ENCODE measurements around the gene CYP3A5. TPM values are rescaled to one million over a fixed set of nuclear protein-coding genes. Genes with fewer than 3 reads are reported as not detected.

CYP3A5 gene
- total and polyA plus RNA-seq, 9 of the 15 experiments (the other 6 are each of a cell fraction or from before 2014, with no cell fraction given) = 0.73 to 2.8 (median 1.5) TPM

DNA sequence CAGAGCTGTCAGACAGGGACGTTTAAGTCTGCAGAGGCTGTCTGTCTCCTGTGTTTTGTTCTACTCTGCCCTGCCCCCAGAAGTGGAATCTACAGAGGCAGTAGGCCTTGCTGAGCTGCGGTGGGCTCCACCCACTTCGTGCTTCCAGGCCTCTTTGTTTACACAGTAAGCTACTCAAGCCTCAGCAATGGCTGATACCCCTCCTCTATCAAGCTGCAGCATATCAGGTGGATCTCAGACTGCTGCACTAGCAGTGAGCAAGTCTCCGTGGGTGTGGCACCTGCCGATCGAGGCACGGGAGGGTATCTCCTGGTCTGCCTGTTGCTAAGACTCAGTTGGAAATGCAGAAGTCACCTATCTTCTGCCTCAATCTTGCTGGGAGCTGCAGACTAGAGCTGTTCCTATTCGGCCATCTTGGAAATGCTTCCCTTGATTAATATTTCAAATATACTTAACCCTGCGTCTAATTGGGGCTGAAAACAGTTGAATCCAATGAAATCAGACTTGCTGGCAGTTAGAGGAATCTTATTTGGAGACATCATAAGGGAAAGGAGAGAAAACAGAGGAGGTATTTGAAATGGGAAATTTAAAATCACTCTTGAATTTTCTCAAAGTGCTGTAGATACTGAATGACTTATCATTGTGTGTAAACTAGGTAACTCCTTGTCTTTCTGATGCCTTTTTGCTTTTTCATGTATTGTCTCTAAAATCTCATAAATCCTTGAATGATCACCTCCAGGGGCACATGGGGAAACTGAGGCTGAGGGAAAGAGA lies 13.8 kb upstream of the CYP3A5 start (continued):
- TF ChIP-seq, protein P1, sequence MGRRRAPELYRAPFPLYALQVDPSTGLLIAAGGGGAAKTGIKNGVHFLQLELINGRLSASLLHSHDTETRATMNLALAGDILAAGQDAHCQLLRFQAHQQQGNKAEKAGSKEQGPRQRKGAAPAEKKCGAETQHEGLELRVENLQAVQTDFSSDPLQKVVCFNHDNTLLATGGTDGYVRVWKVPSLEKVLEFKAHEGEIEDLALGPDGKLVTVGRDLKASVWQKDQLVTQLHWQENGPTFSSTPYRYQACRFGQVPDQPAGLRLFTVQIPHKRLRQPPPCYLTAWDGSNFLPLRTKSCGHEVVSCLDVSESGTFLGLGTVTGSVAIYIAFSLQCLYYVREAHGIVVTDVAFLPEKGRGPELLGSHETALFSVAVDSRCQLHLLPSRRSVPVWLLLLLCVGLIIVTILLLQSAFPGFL (CRISPR knock-in tag; IDR thresholded peaks at IDR 0.05) = peak; percentile 90; the same call in 1 of the 2 replicates
- TF ChIP-seq TCFL5 (CRISPR knock-in tag; conservative IDR thresholded peaks at IDR 0.05) (no peak), POU5F1 (IDR thresholded peaks at IDR 0.05; ENCODE audit: borderline replicate concordance, low read depth, low read length, partially characterized antibody) (no peak), DMBX1 (CRISPR knock-in tag; IDR thresholded peaks at IDR 0.05; ENCODE audit: borderline replicate concordance) (no peak), ZKSCAN8 (CRISPR knock-in tag; IDR thresholded peaks at IDR 0.05) (no peak), EHMT2 (IDR thresholded peaks at IDR 0.05) (no peak), KDM2B (CRISPR knock-in tag; IDR thresholded peaks at IDR 0.05) (no peak), ZNF253 (CRISPR knock-in tag; conservative IDR thresholded peaks at IDR 0.05) (no peak), ZSCAN32 (CRISPR knock-in tag; IDR thresholded peaks at IDR 0.05) (no peak), KLF6 (CRISPR knock-in tag; IDR thresholded peaks at IDR 0.05; ENCODE audit: borderline replicate concordance) (peak; percentile 69; the same call in 1 of the 2 replicates)
- TF ChIP-seq, protein P2, sequence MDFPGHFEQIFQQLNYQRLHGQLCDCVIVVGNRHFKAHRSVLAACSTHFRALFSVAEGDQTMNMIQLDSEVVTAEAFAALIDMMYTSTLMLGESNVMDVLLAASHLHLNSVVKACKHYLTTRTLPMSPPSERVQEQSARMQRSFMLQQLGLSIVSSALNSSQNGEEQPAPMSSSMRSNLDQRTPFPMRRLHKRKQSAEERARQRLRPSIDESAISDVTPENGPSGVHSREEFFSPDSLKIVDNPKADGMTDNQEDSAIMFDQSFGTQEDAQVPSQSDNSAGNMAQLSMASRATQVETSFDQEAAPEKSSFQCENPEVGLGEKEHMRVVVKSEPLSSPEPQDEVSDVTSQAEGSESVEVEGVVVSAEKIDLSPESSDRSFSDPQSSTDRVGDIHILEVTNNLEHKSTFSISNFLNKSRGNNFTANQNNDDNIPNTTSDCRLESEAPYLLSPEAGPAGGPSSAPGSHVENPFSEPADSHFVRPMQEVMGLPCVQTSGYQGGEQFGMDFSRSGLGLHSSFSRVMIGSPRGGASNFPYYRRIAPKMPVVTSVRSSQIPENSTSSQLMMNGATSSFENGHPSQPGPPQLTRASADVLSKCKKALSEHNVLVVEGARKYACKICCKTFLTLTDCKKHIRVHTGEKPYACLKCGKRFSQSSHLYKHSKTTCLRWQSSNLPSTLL (IDR thresholded peaks at IDR 0.05) = no peak
- TF ChIP-seq, protein P3, sequence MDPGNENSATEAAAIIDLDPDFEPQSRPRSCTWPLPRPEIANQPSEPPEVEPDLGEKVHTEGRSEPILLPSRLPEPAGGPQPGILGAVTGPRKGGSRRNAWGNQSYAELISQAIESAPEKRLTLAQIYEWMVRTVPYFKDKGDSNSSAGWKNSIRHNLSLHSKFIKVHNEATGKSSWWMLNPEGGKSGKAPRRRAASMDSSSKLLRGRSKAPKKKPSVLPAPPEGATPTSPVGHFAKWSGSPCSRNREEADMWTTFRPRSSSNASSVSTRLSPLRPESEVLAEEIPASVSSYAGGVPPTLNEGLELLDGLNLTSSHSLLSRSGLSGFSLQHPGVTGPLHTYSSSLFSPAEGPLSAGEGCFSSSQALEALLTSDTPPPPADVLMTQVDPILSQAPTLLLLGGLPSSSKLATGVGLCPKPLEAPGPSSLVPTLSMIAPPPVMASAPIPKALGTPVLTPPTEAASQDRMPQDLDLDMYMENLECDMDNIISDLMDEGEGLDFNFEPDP (CRISPR knock-in tag; IDR thresholded peaks at IDR 0.05) = no peak
- TF ChIP-seq, protein P4, sequence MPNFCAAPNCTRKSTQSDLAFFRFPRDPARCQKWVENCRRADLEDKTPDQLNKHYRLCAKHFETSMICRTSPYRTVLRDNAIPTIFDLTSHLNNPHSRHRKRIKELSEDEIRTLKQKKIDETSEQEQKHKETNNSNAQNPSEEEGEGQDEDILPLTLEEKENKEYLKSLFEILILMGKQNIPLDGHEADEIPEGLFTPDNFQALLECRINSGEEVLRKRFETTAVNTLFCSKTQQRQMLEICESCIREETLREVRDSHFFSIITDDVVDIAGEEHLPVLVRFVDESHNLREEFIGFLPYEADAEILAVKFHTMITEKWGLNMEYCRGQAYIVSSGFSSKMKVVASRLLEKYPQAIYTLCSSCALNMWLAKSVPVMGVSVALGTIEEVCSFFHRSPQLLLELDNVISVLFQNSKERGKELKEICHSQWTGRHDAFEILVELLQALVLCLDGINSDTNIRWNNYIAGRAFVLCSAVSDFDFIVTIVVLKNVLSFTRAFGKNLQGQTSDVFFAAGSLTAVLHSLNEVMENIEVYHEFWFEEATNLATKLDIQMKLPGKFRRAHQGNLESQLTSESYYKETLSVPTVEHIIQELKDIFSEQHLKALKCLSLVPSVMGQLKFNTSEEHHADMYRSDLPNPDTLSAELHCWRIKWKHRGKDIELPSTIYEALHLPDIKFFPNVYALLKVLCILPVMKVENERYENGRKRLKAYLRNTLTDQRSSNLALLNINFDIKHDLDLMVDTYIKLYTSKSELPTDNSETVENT (CRISPR knock-in tag; IDR thresholded peaks at IDR 0.05) = no peak

All from K562 (cell line).